SH-SY5Y (cell line): ENCODE measurements around the gene ZCCHC24.

Source experiments
- GATA2 ChIP-seq: IDR thresholded peaks from 2 replicates; pipeline ENCODE4 v1.6.1; 2011; ENCODE audit warnings: mild to moderate bottlenecking, low read depth, low read length
- GATA3 ChIP-seq: IDR thresholded peaks from 2 replicates; pipeline ENCODE4 v1.6.1; 2011; ENCODE audit warnings: low read depth, mild to moderate bottlenecking, low read length, moderate library complexity

DNA sequence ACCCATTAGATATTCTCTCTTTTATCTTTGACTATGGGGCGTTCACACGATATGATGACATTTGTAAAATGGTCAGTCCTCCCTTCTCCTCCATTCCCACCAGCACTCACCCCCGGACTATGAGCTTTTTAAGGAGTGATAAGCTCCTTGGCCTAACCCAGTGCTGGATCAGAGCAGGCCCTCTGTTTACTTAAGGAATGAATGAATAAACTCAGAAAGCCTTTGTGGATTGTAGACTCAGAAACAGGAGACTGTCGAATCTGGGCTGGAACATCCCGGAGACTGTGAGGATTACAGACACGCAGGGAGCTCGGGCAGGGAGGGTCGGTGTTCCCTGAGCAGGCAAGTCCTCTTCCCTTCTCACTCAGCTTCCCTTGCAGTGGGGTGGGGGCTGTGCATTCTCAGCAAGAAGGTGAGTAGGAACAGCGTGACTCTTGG, 6.8 kb upstream of the ZCCHC24 start:
- TF ChIP-seq GATA3 (no peak), GATA2 (no peak)
